PC-9 (cell line): ENCODE results near the gene PRDM10. TPM values are rescaled to one million over a fixed set of nuclear protein-coding genes. Genes with fewer than 3 reads are reported as not detected.

Experiments
- BruUV-seq: library from RNA; stranded (reverse); fragments of 400-500 nt; replicated peaks from 2 replicates; lab custom pipeline; 2021; lab: Mats Ljungman, UMichigan
- CTCF ChIA-PET: fragments of 300-600 bp; sonication (Branson Sonifier 250); formaldehyde crosslinking; loops from one replicate; lab custom pipeline; 2022; ENCODE audit warnings: antibody characterized with exemption; lab: Charles Lee
- POLR2A ChIA-PET: fragments of 300-600 bp; sonication (Branson Sonifier 250); formaldehyde crosslinking; loops from one replicate; lab custom pipeline; 2022; ENCODE audit warnings: antibody characterized with exemption; ENCODE audit not compliant: unreplicated experiment; lab: Charles Lee
- DNase-seq, 2 experiments: peaks; one replicate each; pipeline versions ENCODE4 v3.0.0 to v3.0.0-alpha.2; 2015 to 2022; ENCODE audit warnings: mixed read lengths in 1 of 2
- H2AFZ ChIP-seq: fragments of 200-600 bp; sonication (generic); 2 replicates; pipeline ENCODE4 v1.8.1; 2017; ENCODE audit warnings: antibody characterized with exemption
- H3F3A ChIP-seq: fragments of 200-600 bp; sonication (generic); 2 replicates; pipeline ENCODE4 v1.8.1; 2017; ENCODE audit warnings: antibody characterized with exemption, mild to moderate bottlenecking, low read depth; ENCODE audit not compliant: insufficient read depth
- H3K27ac ChIP-seq: fragments of 200-600 bp; sonication (generic); 2 replicates; pipeline ENCODE4 v1.6.1; 2016; ENCODE audit warnings: mixed run types
- H3K27me3 ChIP-seq: fragments of 200-600 bp; sonication (generic); 2 replicates; pipeline ENCODE4 v1.6.1; 2016; ENCODE audit warnings: low read depth, mixed run types; ENCODE audit not compliant: insufficient read depth
- H3K36me3 ChIP-seq: fragments of 200-600 bp; sonication (generic); 2 replicates; pipeline ENCODE4 v1.6.1; 2016; ENCODE audit warnings: low read depth, mixed run types
- H3K4me1 ChIP-seq: fragments of 200-600 bp; sonication (generic); replicated peaks from 2 replicates; pipeline ENCODE4 v1.6.1; 2016; ENCODE audit warnings: mixed run types; ENCODE audit not compliant: insufficient read depth
- H3K4me2 ChIP-seq: fragments of 200-600 bp; sonication (generic); 2 replicates; pipeline ENCODE4 v1.6.1; 2017; ENCODE audit warnings: mixed run types
- H3K4me3 ChIP-seq: fragments of 200-600 bp; sonication (generic); 2 replicates; pipeline ENCODE4 v1.6.1; 2016; ENCODE audit warnings: mixed run types
- H3K79me2 ChIP-seq: fragments of 200-600 bp; sonication (generic); 2 replicates; pipeline ENCODE4 v1.6.1; 2017; ENCODE audit warnings: low read depth, mixed run types
- H3K9me2 ChIP-seq: fragments of 200-600 bp; sonication (generic); 2 replicates; pipeline ENCODE4 v1.8.1; 2017; ENCODE audit warnings: mild to moderate bottlenecking; ENCODE audit not compliant: insufficient read depth
- H3K9me3 ChIP-seq: fragments of 200-600 bp; sonication (generic); 2 replicates; pipeline ENCODE4 v1.8.1; 2016; ENCODE audit warnings: low read depth; ENCODE audit not compliant: insufficient read depth
- H4K20me1 ChIP-seq: fragments of 200-600 bp; sonication (generic); 2 replicates; pipeline ENCODE4 v1.8.1; 2017; ENCODE audit not compliant: insufficient read depth
- EZH2 ChIP-seq: fragments of 200-600 bp; sonication (generic); IDR thresholded peaks from 2 replicates; pipeline ENCODE4 v1.8.0; 2017; ENCODE audit warnings: antibody characterized with exemption, low read depth
- intact Hi-C: fragments of 100-400 bp; cut with micrococcal nuclease; formaldehyde crosslinking; loops from one replicate; pipeline ENCODE4 v1.10.0; 2022; ENCODE audit not compliant: unreplicated experiment
- total RNA-seq: library from RNA; stranded (reverse); gene quantifications from 2 replicates; pipeline ENCODE4 v1.2.3, GENCODE V29; 2021
- TF ChIP-seq, protein P1 (sequence below): fragments of 200-600 bp; sonication (generic); conservative IDR thresholded peaks from 2 replicates; pipeline ENCODE4 v1.6.1; 2017; ENCODE audit warnings: mixed run types, antibody characterized with exemption, mild to moderate bottlenecking, moderate library complexity

The PRDM10 gene
- total RNA-seq, 1 experiment from 2014 or later = 14.6 TPM

DNA sequence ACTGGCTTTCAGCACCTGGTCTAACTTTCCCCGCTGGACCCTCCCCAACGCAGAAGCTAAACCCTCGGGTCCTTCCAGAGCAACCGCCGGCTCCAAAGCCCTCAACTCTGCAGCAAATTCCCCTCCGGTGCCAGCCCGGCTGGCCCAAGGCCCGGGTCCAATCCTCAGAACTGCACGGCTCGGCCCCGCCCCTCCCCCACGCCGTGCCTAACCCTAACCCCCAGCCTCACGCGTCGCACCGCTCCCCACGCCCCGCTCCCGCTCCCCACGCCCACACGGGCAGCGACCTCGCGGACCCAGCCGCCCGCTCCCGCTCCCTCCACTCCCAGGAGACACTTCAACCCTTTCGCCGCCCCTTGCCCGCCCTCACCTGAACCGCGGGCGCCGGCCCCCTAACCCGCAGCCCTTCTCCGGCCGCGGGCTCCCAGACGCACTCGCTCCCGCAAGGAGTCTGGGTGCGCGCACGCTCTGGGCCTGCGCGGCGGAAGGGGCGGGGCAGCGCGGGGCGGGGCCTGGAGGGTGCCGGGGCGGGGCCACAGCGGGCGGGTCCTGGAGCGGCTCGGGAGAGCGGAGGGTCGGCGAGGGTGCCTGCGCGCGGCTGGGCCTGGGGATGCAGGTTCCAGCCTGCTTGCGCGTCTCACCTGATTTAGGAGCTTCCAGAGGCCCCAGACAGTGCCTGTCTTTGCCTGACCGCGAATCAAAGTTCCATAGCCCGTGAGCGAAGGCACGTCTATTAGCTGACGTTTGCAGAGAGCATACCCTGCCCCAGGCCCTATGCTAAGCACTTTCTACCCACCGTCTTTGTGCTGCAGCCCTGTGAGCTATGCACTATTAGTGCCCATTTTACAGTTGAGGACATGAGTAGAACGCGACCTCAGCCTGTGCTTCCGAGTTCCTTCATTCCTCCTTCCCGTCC lies 107.3 kb downstream of the PRDM10 start, which contains the start of gene NFRKB:
Gene NFRKB, minus strand, starts transcription at position 453 of the 916 bp plus-strand sequence. CDS start 2,729 bp downstream, outside the sequence.
- Histone ChIP-seq H4K20me1 (peaks cover 6% of the 10 kb centered on the region; the same call in 1 of the 2 replicates), H3K36me3 (peaks cover 12% of the 10 kb centered on the region), H3K79me2 (peaks cover 39% of the 10 kb centered on the region), H3K27me3 (no peaks in the 10 kb centered on the region), H3K9me2 (no peaks in the 10 kb centered on the region), H3K4me1 (peaks cover 16% of the 10 kb centered on the region), H3K4me3 (peak within 1 kb of the TSS; percentile 99), H3K9me3 (no peaks in the 10 kb centered on the region), H3K27ac (peak within 1 kb of the TSS; percentile 45; the same call in 1 of the 2 replicates), H3F3A (peaks cover 3% of the 10 kb centered on the region; the same call in 1 of the 2 replicates), H2AFZ (peak within 1 kb of the TSS; percentile 89), H3K4me2 (peak within 1 kb of the TSS; percentile 86)
- ChIA-PET POLR2A (interaction anchor here (0.6 to 0.7 kb wide), 3 partner anchors 17 to 67 kb away, joined by 3 to 9 read pairs (median 4); no protein-coding TSS in a partner anchor), CTCF (no interaction called here)
- DNase-seq = peak; percentile 50 to 86
- no TSS peak for BruUV-seq
- intact Hi-C loops = no loop called here
- TF ChIP-seq, protein P1, sequence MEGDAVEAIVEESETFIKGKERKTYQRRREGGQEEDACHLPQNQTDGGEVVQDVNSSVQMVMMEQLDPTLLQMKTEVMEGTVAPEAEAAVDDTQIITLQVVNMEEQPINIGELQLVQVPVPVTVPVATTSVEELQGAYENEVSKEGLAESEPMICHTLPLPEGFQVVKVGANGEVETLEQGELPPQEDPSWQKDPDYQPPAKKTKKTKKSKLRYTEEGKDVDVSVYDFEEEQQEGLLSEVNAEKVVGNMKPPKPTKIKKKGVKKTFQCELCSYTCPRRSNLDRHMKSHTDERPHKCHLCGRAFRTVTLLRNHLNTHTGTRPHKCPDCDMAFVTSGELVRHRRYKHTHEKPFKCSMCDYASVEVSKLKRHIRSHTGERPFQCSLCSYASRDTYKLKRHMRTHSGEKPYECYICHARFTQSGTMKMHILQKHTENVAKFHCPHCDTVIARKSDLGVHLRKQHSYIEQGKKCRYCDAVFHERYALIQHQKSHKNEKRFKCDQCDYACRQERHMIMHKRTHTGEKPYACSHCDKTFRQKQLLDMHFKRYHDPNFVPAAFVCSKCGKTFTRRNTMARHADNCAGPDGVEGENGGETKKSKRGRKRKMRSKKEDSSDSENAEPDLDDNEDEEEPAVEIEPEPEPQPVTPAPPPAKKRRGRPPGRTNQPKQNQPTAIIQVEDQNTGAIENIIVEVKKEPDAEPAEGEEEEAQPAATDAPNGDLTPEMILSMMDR = no peak
- TF ChIP-seq EZH2 = no peak

DNA sequence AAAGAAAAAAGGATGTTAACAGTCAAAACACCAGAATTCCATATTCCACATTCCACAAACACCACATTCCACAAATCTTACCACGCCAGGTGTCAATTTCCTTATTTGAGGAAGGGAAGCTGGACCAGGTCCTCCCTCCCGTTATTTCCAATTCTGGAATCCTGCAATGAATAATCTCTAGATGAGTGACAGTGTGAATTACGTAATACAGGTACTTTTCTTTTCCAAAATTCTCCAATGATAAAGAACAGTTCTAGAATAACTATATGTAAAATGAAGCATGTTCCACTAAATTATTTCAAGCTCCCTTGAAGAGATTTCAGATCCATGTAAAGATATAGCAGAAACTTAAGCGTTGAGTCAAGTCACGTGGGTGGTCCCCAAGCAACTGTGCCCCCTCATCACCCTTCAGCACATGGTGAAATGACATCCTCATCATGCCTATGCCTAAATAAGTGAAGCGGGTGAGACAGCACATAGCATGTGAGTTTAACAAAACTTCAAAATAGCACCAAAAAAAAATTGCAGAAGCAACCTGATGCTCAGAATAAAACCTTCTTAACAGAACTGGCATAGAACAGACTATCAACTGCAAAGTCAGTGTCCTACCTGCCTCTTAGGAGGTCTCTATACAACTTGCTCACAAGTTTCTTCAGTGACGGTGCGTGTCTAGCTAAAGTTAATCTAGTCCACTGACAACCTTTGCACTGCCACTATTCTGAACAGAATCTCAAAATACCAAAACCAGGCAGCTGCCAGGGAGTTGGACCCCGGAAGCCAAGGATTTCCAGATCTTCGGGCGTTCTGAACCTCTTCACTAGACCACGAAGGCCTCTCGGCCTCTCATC lies 108.1 kb downstream of the PRDM10 start:
- intact Hi-C loops = no loop called here
- Histone ChIP-seq H3K27me3 (no peaks in the 10 kb centered on the region), H3K79me2 (peaks cover 39% of the 10 kb centered on the region), H2AFZ (peak overlapping the region; percentile 89), H3K9me2 (no peaks in the 10 kb centered on the region), H4K20me1 (peaks cover 6% of the 10 kb centered on the region; the same call in 1 of the 2 replicates), H3K4me3 (peak overlapping the region; percentile 99), H3F3A (peaks cover 3% of the 10 kb centered on the region; the same call in 1 of the 2 replicates), H3K36me3 (peaks cover 17% of the 10 kb centered on the region), H3K4me1 (peaks cover 16% of the 10 kb centered on the region), H3K27ac (peak overlapping the region; percentile 45; the same call in 1 of the 2 replicates), H3K4me2 (peak overlapping the region; percentile 86), H3K9me3 (no peaks in the 10 kb centered on the region)
- TF ChIP-seq, protein P1 = no peak
- TF ChIP-seq EZH2 = no peak
- POLR2A ChIA-PET = interaction anchor here (0.7 kb wide), 1 partner anchor 16 kb away, joined by 4 read pairs; no protein-coding TSS in a partner anchor
- no peak for DNase-seq
- CTCF ChIA-PET = no interaction called here
- BruUV-seq = no TSS peak

DNA sequence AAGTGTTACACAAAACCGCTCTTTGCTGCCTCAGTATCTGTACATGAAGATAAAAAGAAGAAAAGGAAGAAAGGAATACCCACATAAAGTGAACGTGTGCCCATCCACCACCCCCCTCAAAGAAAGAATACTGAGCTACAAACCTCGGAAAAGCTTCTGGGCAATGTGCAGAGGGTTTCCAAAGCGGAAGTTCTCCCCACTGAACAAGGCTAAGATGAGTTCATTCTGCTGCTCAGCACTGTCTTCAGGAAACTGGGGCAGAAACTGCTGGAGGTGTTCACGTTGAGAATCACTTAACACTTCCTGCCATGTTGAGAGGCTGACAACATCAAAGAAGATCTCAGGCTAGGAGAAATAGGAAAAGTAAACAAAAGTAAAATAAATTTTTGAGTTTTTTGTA lies 114.2 kb downstream of the PRDM10 start:
- POLR2A ChIA-PET = no interaction called here
- H3K36me3 ChIP-seq = peaks cover 59% of the 10 kb centered on the region
- no peak for DNase-seq
- no peak overlapping the region for H3K4me3 ChIP-seq
- no peak overlapping the region for H3K27ac ChIP-seq
- no peak overlapping the region for H3K4me2 ChIP-seq
- no peaks in the 10 kb centered on the region for H3K27me3 ChIP-seq
- CTCF ChIA-PET = no interaction called here
- no TSS peak for BruUV-seq
- no peak overlapping the region for H2AFZ ChIP-seq
- H4K20me1 ChIP-seq = no peaks in the 10 kb centered on the region
- peaks cover 22% of the 10 kb centered on the region for H3K79me2 ChIP-seq
- no peaks in the 10 kb centered on the region for H3K9me2 ChIP-seq
- no peaks in the 10 kb centered on the region; the same call in 1 of the 2 replicates for H3F3A ChIP-seq
- H3K9me3 ChIP-seq = no peaks in the 10 kb centered on the region
- no peaks in the 10 kb centered on the region; the same call in 1 of the 2 replicates for H3K4me1 ChIP-seq
- TF ChIP-seq, protein P1 = no peak
- TF ChIP-seq EZH2 = no peak
- intact Hi-C loops = no loop called here
